CD4-positive, alpha-beta T cell (primary cell): ENCODE data around the gene CEP112. TPM values are rescaled to one million over a fixed set of nuclear protein-coding genes. Genes with fewer than 3 reads are reported as not detected.
"Not testable (repeated sequence)": the region's sequence is repeated elsewhere in the genome, so short reads cannot be mapped to it uniquely, and the experiment has no call there.

Experiments used
- ATAC-seq: fragments of 200-7000 bp; cut with Tn5 transposase; one replicate; pipeline ENCODE4 v1.10.0; 2022; ENCODE audit warnings: mild to moderate bottlenecking; ENCODE audit not compliant: poor library complexity
- CTCF ChIA-PET: fragments of 350-600 bp; sonication (Branson Sonifier 250); formaldehyde crosslinking; loops from one replicate; lab custom pipeline; 2021; ENCODE audit warnings: antibody characterized with exemption, inconsistent platforms; lab: Charles Lee
- POLR2A ChIA-PET: fragments of 350-600 bp; sonication (Branson Sonifier 250); formaldehyde crosslinking; loops from one replicate; lab custom pipeline; 2021; ENCODE audit warnings: antibody characterized with exemption, inconsistent platforms; lab: Charles Lee
- DNase-seq, 14 experiments: peaks; one replicate each; pipeline ENCODE4 v3.0.0-alpha.2; 2013 to 2020; ENCODE audit warnings: mixed read lengths in 2 of 14
- H3K27ac ChIP-seq, 2 donors: one replicate each; pipeline versions ENCODE4 v1.5.1 to v1.7.0; 2013; ENCODE audit warnings: low read length in 2 of 2, low read depth in 1 of 2, mild to moderate bottlenecking in 1 of 2
- H3K27me3 ChIP-seq, 2 experiments: 1 replicate in 1 of 2; 2 replicates in 1 of 2; pipeline versions ENCODE4 v1.6.1 to v1.7.0; 2013; ENCODE audit warnings: low read length in 2 of 2, control low read depth in 1 of 2, mild to moderate bottlenecking in 1 of 2, moderate library complexity in 1 of 2; ENCODE audit not compliant: insufficient read depth in 2 of 2, control insufficient read depth in 1 of 2
- H3K36me3 ChIP-seq: one replicate; pipeline ENCODE4 v1.6.1; 2013; ENCODE audit warnings: low read length, control low read depth; ENCODE audit not compliant: insufficient read depth
- H3K4me1 ChIP-seq: one replicate; pipeline ENCODE4 v1.6.1; 2013; ENCODE audit warnings: low read length, control low read depth; ENCODE audit not compliant: insufficient read depth
- H3K4me3 ChIP-seq: one replicate; pipeline ENCODE4 v1.5.1; 2013; ENCODE audit warnings: mild to moderate bottlenecking, low read length, moderate library complexity
- H3K9me3 ChIP-seq, 2 experiments: 1 replicate in 1 of 2; 2 replicates in 1 of 2; pipeline versions ENCODE4 v1.6.1 to v1.7.0; 2013; ENCODE audit warnings: low read length in 2 of 2, mild to moderate bottlenecking in 2 of 2, control low read depth in 1 of 2, moderate library complexity in 1 of 2; ENCODE audit not compliant: control insufficient read depth in 1 of 2, insufficient read depth in 1 of 2
- H3K27ac Mint-ChIP-seq: one replicate; pipeline ENCODE4 v1.8.0; 2020; ENCODE audit warnings: mixed read lengths
- H3K27me3 Mint-ChIP-seq: one replicate; pipeline ENCODE4 v1.8.0; 2021; ENCODE audit warnings: mixed read lengths
- H3K36me3 Mint-ChIP-seq: one replicate; pipeline ENCODE4 v1.8.0; 2021; ENCODE audit warnings: low read depth, mixed read lengths
- H3K4me1 Mint-ChIP-seq: one replicate; pipeline ENCODE4 v1.8.0; 2021; ENCODE audit warnings: low read depth, mixed read lengths
- H3K4me3 Mint-ChIP-seq: one replicate; pipeline ENCODE4 v1.8.0; 2020; ENCODE audit warnings: mild to moderate bottlenecking, mixed read lengths
- H3K9me3 Mint-ChIP-seq: one replicate; pipeline ENCODE4 v1.8.0; 2020; ENCODE audit warnings: mixed read lengths
- intact Hi-C, 2 experiments: fragments of 100-400 bp; cut with DNase I in 1 of 2; cut with micrococcal nuclease in 1 of 2; formaldehyde crosslinking; loops; one replicate each; pipeline versions ENCODE4 v1.15.1 to v1.9.0; 2023 to 2025; cut with DNase I, micrococcal nuclease
- total RNA-seq, 174 experiments: library from RNA in 2 of 174; stranded (reverse) in 2 of 174; gene quantifications; one replicate each; pipeline ENCODE4 v1.2.3 and lab custom pipeline; 2021 to 2026
- TF ChIP-seq, protein P1 (sequence below): fragments of 200-600 bp; IDR thresholded peaks from one replicate; pipeline ENCODE4 v1.8.0; 2022; ENCODE audit warnings: antibody characterized with exemption, mild to moderate bottlenecking

CEP112 gene
- total RNA-seq, 2 experiments from 2014 or later = 1.6 to 2.2 TPM

GRCh38 chr17:66085221-66085620 lies 106.7 kb downstream of the CEP112 start:
- Histone ChIP-seq H3K27ac (no peak overlapping the region), H3K4me3 (no peak overlapping the region), H3K9me3 (peaks cover 14 to 19% of the 10 kb centered on the region in 2 experiments), H3K27me3 (no peaks in the 10 kb centered on the region), H3K4me1 (no peaks in the 10 kb centered on the region), H3K36me3 (no peaks in the 10 kb centered on the region)
- intact Hi-C loops = no loop called here
- ChIA-PET POLR2A (no interaction called here), CTCF (no interaction called here)
- no peak for ATAC-seq
- no peak for DNase-seq
- TF ChIP-seq, protein P1, sequence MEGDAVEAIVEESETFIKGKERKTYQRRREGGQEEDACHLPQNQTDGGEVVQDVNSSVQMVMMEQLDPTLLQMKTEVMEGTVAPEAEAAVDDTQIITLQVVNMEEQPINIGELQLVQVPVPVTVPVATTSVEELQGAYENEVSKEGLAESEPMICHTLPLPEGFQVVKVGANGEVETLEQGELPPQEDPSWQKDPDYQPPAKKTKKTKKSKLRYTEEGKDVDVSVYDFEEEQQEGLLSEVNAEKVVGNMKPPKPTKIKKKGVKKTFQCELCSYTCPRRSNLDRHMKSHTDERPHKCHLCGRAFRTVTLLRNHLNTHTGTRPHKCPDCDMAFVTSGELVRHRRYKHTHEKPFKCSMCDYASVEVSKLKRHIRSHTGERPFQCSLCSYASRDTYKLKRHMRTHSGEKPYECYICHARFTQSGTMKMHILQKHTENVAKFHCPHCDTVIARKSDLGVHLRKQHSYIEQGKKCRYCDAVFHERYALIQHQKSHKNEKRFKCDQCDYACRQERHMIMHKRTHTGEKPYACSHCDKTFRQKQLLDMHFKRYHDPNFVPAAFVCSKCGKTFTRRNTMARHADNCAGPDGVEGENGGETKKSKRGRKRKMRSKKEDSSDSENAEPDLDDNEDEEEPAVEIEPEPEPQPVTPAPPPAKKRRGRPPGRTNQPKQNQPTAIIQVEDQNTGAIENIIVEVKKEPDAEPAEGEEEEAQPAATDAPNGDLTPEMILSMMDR = no peak
- no peak overlapping the region for H3K4me3 Mint-ChIP-seq
- peaks cover 4% of the 10 kb centered on the region for H3K36me3 Mint-ChIP-seq
- no peak overlapping the region for H3K27ac Mint-ChIP-seq
- H3K27me3 Mint-ChIP-seq = no peaks in the 10 kb centered on the region
- H3K9me3 Mint-ChIP-seq = peaks cover 9% of the 10 kb centered on the region
- no peaks in the 10 kb centered on the region for H3K4me1 Mint-ChIP-seq

- H3K27me3 Mint-ChIP-seq, H3K36me3 ChIP-seq, H3K4me3 ChIP-seq, H3K9me3 Mint-ChIP-seq, DNase-seq, CTCF ChIA-PET, intact Hi-C loops, H3K4me3 Mint-ChIP-seq, ATAC-seq, POLR2A ChIA-PET, H3K27ac ChIP-seq, H3K4me1 ChIP-seq, H3K27me3 ChIP-seq, H3K27ac Mint-ChIP-seq: not testable (repeated sequence)
- H3K36me3 Mint-ChIP-seq = peaks cover 14% of the 10 kb centered on the region
- H3K4me1 Mint-ChIP-seq = peaks cover 23% of the 10 kb centered on the region
- peaks cover 0 to 15% of the 10 kb centered on the region in 2 experiments for H3K9me3 ChIP-seq
Observed at GRCh38 chr17:66080670-66081069, 111.3 kb downstream of the CEP112 start.

DNA sequence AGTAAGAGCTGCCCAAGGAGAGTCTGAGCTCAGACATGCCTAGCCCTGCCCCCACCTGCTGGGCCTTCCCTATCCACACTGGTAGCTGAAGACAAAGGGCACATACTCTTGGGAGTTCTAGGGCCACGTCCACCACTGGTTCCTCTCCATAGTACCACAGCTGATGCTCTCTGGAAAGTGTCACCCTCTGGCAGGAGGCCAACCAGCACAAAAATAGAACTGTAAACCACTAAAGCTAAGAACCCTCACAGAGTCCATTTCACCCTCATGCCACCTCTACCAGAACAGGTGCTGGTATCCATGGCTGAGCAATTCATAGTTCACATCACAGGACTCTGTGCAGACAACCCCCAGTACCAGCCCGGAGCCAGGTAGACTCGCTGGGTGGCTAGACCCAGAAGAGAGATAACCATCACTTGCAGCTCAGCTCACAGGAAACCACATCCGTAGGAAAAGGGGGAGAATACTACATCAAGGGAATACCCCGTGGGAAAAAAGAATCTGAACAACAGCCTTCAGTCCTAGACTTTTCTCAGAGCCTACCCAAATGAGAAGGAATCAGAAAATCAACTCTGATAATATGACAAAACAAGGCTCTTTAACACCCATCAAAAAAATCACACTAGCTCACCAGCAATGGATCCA lies 115.3 kb downstream of the CEP112 start:
- Histone ChIP-seq H3K36me3 (no peaks in the 10 kb centered on the region), H3K27ac (no peak overlapping the region), H3K4me3 (no peak overlapping the region), H3K4me1 (peaks cover 8% of the 10 kb centered on the region), H3K27me3 (no peaks in the 10 kb centered on the region), H3K9me3 (peaks cover 0 to 11% of the 10 kb centered on the region in 2 experiments)
- TF ChIP-seq, protein P1 = no peak
- Mint-ChIP-seq H3K4me3 (no peak overlapping the region), H3K36me3 (peaks cover 10% of the 10 kb centered on the region), H3K9me3 (peaks cover 5% of the 10 kb centered on the region), H3K27me3 (no peaks in the 10 kb centered on the region), H3K27ac (no peak overlapping the region), H3K4me1 (peaks cover 27% of the 10 kb centered on the region)
- CTCF ChIA-PET = no interaction called here
- ATAC-seq (no peak), DNase-seq (no peak)
- intact Hi-C loops = no loop called here
- POLR2A ChIA-PET = no interaction called here

GRCh38 chr17:66073384-66073783 lies 118.5 kb downstream of the CEP112 start:
- POLR2A ChIA-PET = no interaction called here
- H3K4me1 ChIP-seq = peaks cover 8% of the 10 kb centered on the region
- no peaks in the 10 kb centered on the region for H3K27me3 ChIP-seq
- Mint-ChIP-seq H3K27me3 (no peaks in the 10 kb centered on the region), H3K27ac (no peak overlapping the region), H3K9me3 (peaks cover 5% of the 10 kb centered on the region), H3K4me1 (peaks cover 27% of the 10 kb centered on the region), H3K36me3 (peaks cover 6% of the 10 kb centered on the region), H3K4me3 (no peak overlapping the region)
- no peak for DNase-seq
- intact Hi-C loops = no loop called here
- H3K36me3 ChIP-seq = no peaks in the 10 kb centered on the region
- ATAC-seq = no peak
- H3K9me3 ChIP-seq = peaks cover 0 to 9% of the 10 kb centered on the region in 2 experiments
- no peak overlapping the region for H3K27ac ChIP-seq
- H3K4me3 ChIP-seq = no peak overlapping the region
- TF ChIP-seq, protein P1 = no peak
- CTCF ChIA-PET = no interaction called here
